NB4 (cell line): ENCODE data around the gene NPTXR.

Experiments used
- POLR2A ChIP-seq: IDR thresholded peaks from 2 replicates; pipeline ENCODE4 v1.6.1; 2011; ENCODE audit warnings: mild to moderate bottlenecking; ENCODE audit not compliant: insufficient read length; ENCODE audit errors: extremely low read depth
- TF ChIP-seq, protein P1 (sequence below): IDR thresholded peaks from one replicate; pipeline ENCODE4 v1.5.1; 2012; ENCODE audit warnings: low read depth, low read length
- TF ChIP-seq, protein P2 (sequence below): IDR thresholded peaks from 2 replicates; pipeline ENCODE4 v1.6.1; 2011; ENCODE audit warnings: low read depth, low read length

- TF ChIP-seq, protein P1, sequence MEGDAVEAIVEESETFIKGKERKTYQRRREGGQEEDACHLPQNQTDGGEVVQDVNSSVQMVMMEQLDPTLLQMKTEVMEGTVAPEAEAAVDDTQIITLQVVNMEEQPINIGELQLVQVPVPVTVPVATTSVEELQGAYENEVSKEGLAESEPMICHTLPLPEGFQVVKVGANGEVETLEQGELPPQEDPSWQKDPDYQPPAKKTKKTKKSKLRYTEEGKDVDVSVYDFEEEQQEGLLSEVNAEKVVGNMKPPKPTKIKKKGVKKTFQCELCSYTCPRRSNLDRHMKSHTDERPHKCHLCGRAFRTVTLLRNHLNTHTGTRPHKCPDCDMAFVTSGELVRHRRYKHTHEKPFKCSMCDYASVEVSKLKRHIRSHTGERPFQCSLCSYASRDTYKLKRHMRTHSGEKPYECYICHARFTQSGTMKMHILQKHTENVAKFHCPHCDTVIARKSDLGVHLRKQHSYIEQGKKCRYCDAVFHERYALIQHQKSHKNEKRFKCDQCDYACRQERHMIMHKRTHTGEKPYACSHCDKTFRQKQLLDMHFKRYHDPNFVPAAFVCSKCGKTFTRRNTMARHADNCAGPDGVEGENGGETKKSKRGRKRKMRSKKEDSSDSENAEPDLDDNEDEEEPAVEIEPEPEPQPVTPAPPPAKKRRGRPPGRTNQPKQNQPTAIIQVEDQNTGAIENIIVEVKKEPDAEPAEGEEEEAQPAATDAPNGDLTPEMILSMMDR, result no peak
- no peak for TF ChIP-seq POLR2A
- TF ChIP-seq, protein P2, sequence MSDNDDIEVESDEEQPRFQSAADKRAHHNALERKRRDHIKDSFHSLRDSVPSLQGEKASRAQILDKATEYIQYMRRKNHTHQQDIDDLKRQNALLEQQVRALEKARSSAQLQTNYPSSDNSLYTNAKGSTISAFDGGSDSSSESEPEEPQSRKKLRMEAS, result no peak
Measured at GRCh38 chr22:38850941-38851849, 7.4 kb upstream of the NPTXR start.
